ENCODE measurements around the gene EDN3.
"Not testable (repeated sequence)": the region's sequence is repeated elsewhere in the genome, so short reads cannot be mapped to it uniquely, and the experiment has no call there.

EDN3 gene

GRCh38 chr20:59334651-59335300, 34.4 kb downstream of the EDN3 start:
- H3K9me3 ChIP-seq: no peaks in the 10 kb centered on the region
- DNase-seq (ENCODE audit: low spot score in 2 of 2): no peak
- no peaks in the 10 kb centered on the region for H3K27me3 ChIP-seq (ENCODE audit: low read depth)
- in situ Hi-C loops (cut with MboI; ENCODE audit: low sequenced_read_pairs): no loop called here
- H3K4me1 ChIP-seq: no peaks in the 10 kb centered on the region
- no peak overlapping the region for H3K4me3 ChIP-seq
- no peaks in the 10 kb centered on the region for H3K36me3 ChIP-seq (replicated peaks)

- no peaks in the 10 kb centered on the region for H3K4me1 ChIP-seq
- in situ Hi-C loops (cut with MboI; ENCODE audit: low sequenced_read_pairs): no loop called here
- H3K4me3 ChIP-seq: no peak overlapping the region
- H3K27me3 ChIP-seq (ENCODE audit: low read depth): no peaks in the 10 kb centered on the region
- DNase-seq (ENCODE audit: low spot score in 2 of 2): no peak
- no peaks in the 10 kb centered on the region for H3K9me3 ChIP-seq
- no peaks in the 10 kb centered on the region for H3K36me3 ChIP-seq (replicated peaks)
Observed at GRCh38 chr20:59335377-59335776, 35.0 kb downstream of the EDN3 start.

- no peaks in the 10 kb centered on the region for H3K36me3 ChIP-seq (replicated peaks)
- H3K4me3 ChIP-seq: no peak overlapping the region
- H3K9me3 ChIP-seq: no peaks in the 10 kb centered on the region
- in situ Hi-C loops (cut with MboI; ENCODE audit: low sequenced_read_pairs): no loop called here
- no peaks in the 10 kb centered on the region for H3K27me3 ChIP-seq (ENCODE audit: low read depth)
- DNase-seq (ENCODE audit: low spot score in 2 of 2): no peak
- no peaks in the 10 kb centered on the region for H3K4me1 ChIP-seq
Observed at GRCh38 chr20:59336540-59336939, 36.1 kb downstream of the EDN3 start.

GRCh38 chr20:59338444-59338843, 38.0 kb downstream of the EDN3 start:
- H3K36me3 ChIP-seq (replicated peaks); H3K4me1 ChIP-seq; H3K9me3 ChIP-seq; in situ Hi-C loops (cut with MboI; ENCODE audit: low sequenced_read_pairs); H3K4me3 ChIP-seq; DNase-seq (ENCODE audit: low spot score in 2 of 2); H3K27me3 ChIP-seq (ENCODE audit: low read depth): not testable (repeated sequence)

- DNase-seq (ENCODE audit: low spot score in 2 of 2): no peak
- no peaks in the 10 kb centered on the region for H3K27me3 ChIP-seq (ENCODE audit: low read depth)
- H3K9me3 ChIP-seq: no peaks in the 10 kb centered on the region
- H3K4me3 ChIP-seq: no peak overlapping the region
- H3K4me1 ChIP-seq: no peaks in the 10 kb centered on the region
- in situ Hi-C loops (cut with MboI; ENCODE audit: low sequenced_read_pairs): no loop called here
- no peaks in the 10 kb centered on the region for H3K36me3 ChIP-seq (replicated peaks)
Observed at GRCh38 chr20:59340201-59340885, 39.9 kb downstream of the EDN3 start.

GRCh38 chr20:59341285-59342022, 41.0 kb downstream of the EDN3 start:
- in situ Hi-C loops (cut with MboI; ENCODE audit: low sequenced_read_pairs); H3K36me3 ChIP-seq (replicated peaks); H3K4me1 ChIP-seq: not testable (repeated sequence)

GRCh38 chr20:59342023-59342957, 41.9 kb downstream of the EDN3 start:
- Histone ChIP-seq H3K4me1 (no peaks in the 10 kb centered on the region), H3K36me3 (replicated peaks) (no peaks in the 10 kb centered on the region), H3K27me3 (ENCODE audit: low read depth) (no peaks in the 10 kb centered on the region), H3K9me3 (no peaks in the 10 kb centered on the region), H3K4me3 (no peak overlapping the region)
- in situ Hi-C loops (cut with MboI; ENCODE audit: low sequenced_read_pairs): no loop called here
- no peak for DNase-seq (ENCODE audit: low spot score in 2 of 2)

More at GRCh38 chr20:59341285-59342022, 41.0 kb downstream of the EDN3 start:
- H3K27me3 ChIP-seq (ENCODE audit: low read depth); H3K9me3 ChIP-seq; H3K4me3 ChIP-seq; DNase-seq (ENCODE audit: low spot score in 2 of 2): not testable (repeated sequence)

- H3K36me3 ChIP-seq (replicated peaks): no peaks in the 10 kb centered on the region
- no peaks in the 10 kb centered on the region for H3K27me3 ChIP-seq (ENCODE audit: low read depth)
- H3K4me1 ChIP-seq: no peaks in the 10 kb centered on the region
- in situ Hi-C loops (cut with MboI; ENCODE audit: low sequenced_read_pairs): no loop called here
- no peak for DNase-seq (ENCODE audit: low spot score in 2 of 2)
- no peaks in the 10 kb centered on the region for H3K9me3 ChIP-seq
- H3K4me3 ChIP-seq: no peak overlapping the region
Observed at GRCh38 chr20:59346061-59346460, 45.6 kb downstream of the EDN3 start.

- DNase-seq (ENCODE audit: low spot score in 2 of 2): no peak
- no peaks in the 10 kb centered on the region for H3K4me1 ChIP-seq
- H3K36me3 ChIP-seq (replicated peaks): no peaks in the 10 kb centered on the region
- in situ Hi-C loops (cut with MboI; ENCODE audit: low sequenced_read_pairs): no loop called here
- no peaks in the 10 kb centered on the region for H3K9me3 ChIP-seq
- H3K4me3 ChIP-seq: no peak overlapping the region
- H3K27me3 ChIP-seq (ENCODE audit: low read depth): no peaks in the 10 kb centered on the region
Observed at GRCh38 chr20:59349277-59349676, 48.9 kb downstream of the EDN3 start.

GRCh38 chr20:59350330-59351156, 50.1 kb downstream of the EDN3 start:
- DNase-seq (ENCODE audit: low spot score in 2 of 2): no peak
- Histone ChIP-seq H3K4me1 (no peaks in the 10 kb centered on the region), H3K4me3 (no peak overlapping the region), H3K36me3 (replicated peaks) (no peaks in the 10 kb centered on the region), H3K9me3 (no peaks in the 10 kb centered on the region), H3K27me3 (ENCODE audit: low read depth) (no peaks in the 10 kb centered on the region)
- in situ Hi-C loops (cut with MboI; ENCODE audit: low sequenced_read_pairs): no loop called here

GRCh38 chr20:59351157-59352040, 51.0 kb downstream of the EDN3 start:
- H3K36me3 ChIP-seq (replicated peaks): no peaks in the 10 kb centered on the region
- H3K4me1 ChIP-seq: no peaks in the 10 kb centered on the region
- no peak overlapping the region for H3K4me3 ChIP-seq
- H3K9me3 ChIP-seq: no peaks in the 10 kb centered on the region
- no peak for DNase-seq (ENCODE audit: low spot score in 2 of 2)
- in situ Hi-C loops (cut with MboI; ENCODE audit: low sequenced_read_pairs): no loop called here
- no peaks in the 10 kb centered on the region for H3K27me3 ChIP-seq (ENCODE audit: low read depth)

- Histone ChIP-seq H3K4me1 (no peaks in the 10 kb centered on the region), H3K36me3 (replicated peaks) (no peaks in the 10 kb centered on the region), H3K4me3 (no peak overlapping the region), H3K9me3 (no peaks in the 10 kb centered on the region), H3K27me3 (ENCODE audit: low read depth) (no peaks in the 10 kb centered on the region)
- DNase-seq (ENCODE audit: low spot score in 2 of 2): no peak
- in situ Hi-C loops (cut with MboI; ENCODE audit: low sequenced_read_pairs): no loop called here
Observed at GRCh38 chr20:59352541-59352940, 52.1 kb downstream of the EDN3 start.
